IMR-90 (cell line): ENCODE results near the gene MRPS5. TPM values are rescaled to one million over a fixed set of nuclear protein-coding genes. Genes with fewer than 3 reads are reported as not detected.

Experiments used
- ATAC-seq: fragments of 200-7000 bp; cut with Tn5 transposase; 2 replicates; pipeline ENCODE4 v1.9.1; 2020; ENCODE audit warnings: low read depth, mild to moderate bottlenecking, moderate library complexity
- BruUV-seq: library from RNA; stranded (reverse); fragments of 400-500 nt; replicated peaks from 2 replicates; lab custom pipeline; 2021; lab: Mats Ljungman, UMichigan
- CTCF ChIA-PET: fragments of 300-600 bp; formaldehyde crosslinking; extraction: SDS; loops from one replicate; lab custom pipeline; 2021; ENCODE audit warnings: antibody characterized with exemption; lab: Yijun Ruan, JAX
- POLR2A ChIA-PET: fragments of 300-600 bp; sonication (Branson Sonifier 250); formaldehyde crosslinking; loops from one replicate; lab custom pipeline; 2022; ENCODE audit warnings: antibody characterized with exemption; ENCODE audit not compliant: unreplicated experiment; lab: Charles Lee
- DNase-seq: peaks from one replicate; pipeline ENCODE4 v3.0.0; 2013
- H2AFZ ChIP-seq: replicated peaks from 2 replicates; pipeline ENCODE3; 2013; ENCODE audit warnings: low read length, mild to moderate bottlenecking; ENCODE audit not compliant: poor library complexity
- H2AK5ac ChIP-seq: 2 replicates; pipeline ENCODE4 v1.6.1; 2013; ENCODE audit warnings: low read depth, low read length, inconsistent platforms
- H2AK9ac ChIP-seq: replicated peaks from 2 replicates; pipeline ENCODE3; 2013; ENCODE audit warnings: mild to moderate bottlenecking, low read depth, low read length, moderate library complexity; ENCODE audit not compliant: poor library complexity
- H2BK120ac ChIP-seq: 2 replicates; pipeline ENCODE4 v1.6.1; 2013; ENCODE audit warnings: low read depth, low read length, inconsistent platforms
- H2BK15ac ChIP-seq: 3 replicates; pipeline ENCODE4 v1.6.1; 2013; ENCODE audit warnings: low read depth, low read length, inconsistent platforms
- H2BK20ac ChIP-seq: 2 replicates; pipeline ENCODE4 v1.6.1; 2013; ENCODE audit warnings: low read depth, mild to moderate bottlenecking, inconsistent platforms, low read length, moderate library complexity
- H2BK5ac ChIP-seq: 2 replicates; pipeline ENCODE4 v1.6.1; 2013; ENCODE audit warnings: mild to moderate bottlenecking, low read depth, low read length, inconsistent platforms; ENCODE audit not compliant: poor library complexity, severe bottlenecking
- H3K14ac ChIP-seq: replicated peaks from 2 replicates; pipeline ENCODE4 v1.6.1; 2013; ENCODE audit warnings: low read depth, low read length, inconsistent platforms
- H3K18ac ChIP-seq: 2 replicates; pipeline ENCODE4 v1.6.1; 2013; ENCODE audit warnings: low read depth, low read length, control low read depth
- H3K23ac ChIP-seq: 2 replicates; pipeline ENCODE4 v1.6.1; 2013; ENCODE audit warnings: low read depth, low read length, inconsistent platforms
- H3K27ac ChIP-seq: 2 replicates; pipeline ENCODE4 v1.5.1; 2013; ENCODE audit warnings: mild to moderate bottlenecking, control low read depth, low read length; ENCODE audit not compliant: insufficient read depth
- H3K27me3 ChIP-seq: 2 replicates; pipeline ENCODE4 v1.6.1; 2013; ENCODE audit warnings: low read length; ENCODE audit not compliant: control insufficient read depth, insufficient read depth
- H3K36me3 ChIP-seq: 2 replicates; pipeline ENCODE4 v1.6.1; 2013; ENCODE audit warnings: low read length, mixed read lengths; ENCODE audit not compliant: control insufficient read depth, insufficient read depth
- H3K4ac ChIP-seq: 2 replicates; pipeline ENCODE4 v1.6.1; 2013; ENCODE audit warnings: low read depth, low read length, inconsistent platforms
- H3K4me1 ChIP-seq: 2 replicates; pipeline ENCODE4 v1.6.1; 2013; ENCODE audit warnings: low read length, mixed read lengths; ENCODE audit not compliant: control insufficient read depth, insufficient read depth
- H3K4me2 ChIP-seq: 2 replicates; pipeline ENCODE4 v1.6.1; 2013; ENCODE audit warnings: low read depth, mild to moderate bottlenecking, control low read depth, low read length, moderate library complexity
- H3K4me3 ChIP-seq: 2 replicates; pipeline ENCODE4 v1.5.1; 2013; ENCODE audit warnings: low read depth, mild to moderate bottlenecking, control low read depth, low read length, moderate library complexity; ENCODE audit not compliant: insufficient read depth
- H3K56ac ChIP-seq: 2 replicates; pipeline ENCODE4 v1.6.1; 2013; ENCODE audit warnings: low read length, inconsistent platforms; ENCODE audit not compliant: insufficient read depth; ENCODE audit errors: extremely low read depth
- H3K79me1 ChIP-seq, 2 experiments: 2 replicates each; pipeline ENCODE4 v1.6.1; 2013; ENCODE audit warnings: low read length in 2 of 2, inconsistent platforms in 1 of 2, low read depth in 1 of 2
- H3K9ac ChIP-seq: 2 replicates; pipeline ENCODE4 v1.6.1; 2013; ENCODE audit warnings: low read depth, low read length, control low read depth
- H3K9me1 ChIP-seq: 2 replicates; pipeline ENCODE4 v1.6.1; 2013; ENCODE audit warnings: low read length, inconsistent platforms; ENCODE audit not compliant: insufficient read depth
- H3K9me3 ChIP-seq: 2 replicates; pipeline ENCODE4 v1.6.1; 2013; ENCODE audit warnings: low read length; ENCODE audit not compliant: control insufficient read depth, insufficient read depth
- H4K20me1 ChIP-seq: 2 replicates; pipeline ENCODE4 v1.6.1; 2013; ENCODE audit warnings: low read length, inconsistent platforms; ENCODE audit not compliant: insufficient read depth
- H4K5ac ChIP-seq: 2 replicates; pipeline ENCODE4 v1.6.1; 2013; ENCODE audit warnings: mild to moderate bottlenecking, low read depth, low read length, control low read depth
- H4K8ac ChIP-seq, 2 experiments: 2 replicates each; pipeline ENCODE4 v1.6.1; 2013; ENCODE audit warnings: low read depth in 2 of 2, low read length in 2 of 2, control low read depth in 1 of 2, inconsistent platforms in 1 of 2
- H4K91ac ChIP-seq: 2 replicates; pipeline ENCODE4 v1.6.1; 2013; ENCODE audit warnings: low read depth, low read length, inconsistent platforms; ENCODE audit not compliant: insufficient read depth
- MAFK ChIP-seq: IDR thresholded peaks from 2 replicates; pipeline ENCODE4 v1.6.1; 2012; ENCODE audit warnings: low read depth, low read length, improper control_type of control experiment
- NFE2L2 ChIP-seq: fragments of 150-350 bp; IDR thresholded peaks from 2 replicates; pipeline ENCODE4 v1.6.1; 2016; ENCODE audit warnings: low read depth, mild to moderate bottlenecking, low read length
- POLR2A ChIP-seq: IDR thresholded peaks from 2 replicates; pipeline ENCODE4 v1.6.1; 2012; ENCODE audit warnings: mild to moderate bottlenecking, low read depth, low read length
- WGBS, 2 experiments: methylation state at CpG; one replicate each; pipeline versions ENCODE4 v1.1.5 to v1.1.7; 2013; ENCODE audit warnings: missing lambda C conversion rate in 2 of 2; ENCODE audit not compliant: insufficient read length in 1 of 2; ENCODE audit errors: extremely low coverage in 2 of 2; 5-methylcytosine and 5-hydroxymethylcytosine counted together
- dilution Hi-C: fragments of 300-500 bp; cut with HindIII; formaldehyde crosslinking; loops from one replicate; pipeline ENCODE4 v1.14.3; 2018; ENCODE audit warnings: low sequenced_read_pairs; ENCODE audit not compliant: unreplicated experiment
- in situ Hi-C: fragments of 300-500 bp; cut with MboI; formaldehyde crosslinking; loops from 3 replicates; pipeline ENCODE4 v1.14.3; 2019; ENCODE audit warnings: low sequenced_read_pairs, inconsistent platforms, mixed read lengths
- intact Hi-C: fragments of 100-400 bp; cut with micrococcal nuclease; formaldehyde crosslinking; loops from 2 replicates; pipeline ENCODE4 v1.10.0; 2022
- polyA plus RNA-seq, 3 experiments: library from polyadenylated mRNA; depleted of rRNA; stranded (reverse); fragments of >200 nt; gene quantifications; 2 replicates each; pipeline ENCODE4 v1.2.3, GENCODE V29; 2012; ENCODE audit warnings: low replicate concordance in 1 of 3
- total RNA-seq: library from RNA; depleted of rRNA; stranded (reverse); fragments of >200 nt; gene quantifications from 2 replicates; pipeline ENCODE4 v1.2.3, GENCODE V29; 2012

MRPS5 gene
- total and polyA plus RNA-seq, 2 of the 4 experiments (the other 2 are of a cell fraction): 27.6 to 44.1 TPM

GRCh38 chr2:95041824-95042442 lies 79.7 kb downstream of the MRPS5 start:
- peaks cover 4% of the 10 kb centered on the region; the same call in 1 of the 2 replicates for H4K20me1 ChIP-seq
- no peak overlapping the region for H4K91ac ChIP-seq
- H2BK15ac ChIP-seq: no peak overlapping the region
- peaks cover 14% of the 10 kb centered on the region for H3K4me1 ChIP-seq
- no peak overlapping the region for H2AK5ac ChIP-seq
- no peak overlapping the region for H3K4me3 ChIP-seq
- intact Hi-C loops: no loop called here
- ChIA-PET CTCF (no interaction called here), POLR2A (no interaction called here)
- no peak overlapping the region for H3K4me2 ChIP-seq
- H2AFZ ChIP-seq: no peak overlapping the region
- no peak overlapping the region for H3K4ac ChIP-seq
- TF ChIP-seq NFE2L2 (no peak), MAFK (no peak), POLR2A (no peak)
- no peak for DNase-seq
- H2BK5ac ChIP-seq: no peak overlapping the region
- no peak overlapping the region for H3K9ac ChIP-seq
- H4K5ac ChIP-seq: no peak overlapping the region
- no peak overlapping the region for H4K8ac ChIP-seq
- no peak overlapping the region for H2BK20ac ChIP-seq
- no peak overlapping the region for H3K23ac ChIP-seq
- no peak overlapping the region for H3K18ac ChIP-seq
- H3K9me1 ChIP-seq: 0 out of 2 replicates have a peak, but pooled peaks cover 7% of the 10 kb centered on the region
- BruUV-seq: no TSS peak
- in situ Hi-C loops: no loop called here
- H3K36me3 ChIP-seq: no peaks in the 10 kb centered on the region
- no peaks in the 10 kb centered on the region for H3K9me3 ChIP-seq
- H3K27me3 ChIP-seq: peaks cover 3% of the 10 kb centered on the region; the same call in 1 of the 2 replicates
- dilution Hi-C loops: no loop called here
- H3K14ac ChIP-seq: no peak overlapping the region
- H2AK9ac ChIP-seq: no peak overlapping the region
- H3K27ac ChIP-seq: no peak overlapping the region
- H2BK120ac ChIP-seq: no peak overlapping the region
- H3K79me1 ChIP-seq: no peaks in the 10 kb centered on the region
- no peak overlapping the region for H3K56ac ChIP-seq
- ATAC-seq: no peak
- WGBS, 2 experiments: 67% methylated on average over 6 of the region's 11 CpGs; no CpG with 5 or more reads in 1 of the 2 experiments
